ENCODE results near the gene FGF14.

FGF14 gene

GRCh38 chr13:101982903-101983302, 418.9 kb downstream of the FGF14 start:
- DNase-seq (ENCODE audit: low read depth) = no peak

- DNase-seq (ENCODE audit: low read depth) = no peak
These were observed 422.0 kb downstream of the FGF14 start for GRCh38 chr13:101979825-101980224.

- no peak for DNase-seq (ENCODE audit: low read depth)
These were observed 423.1 kb downstream of the FGF14 start for GRCh38 chr13:101978552-101979315.

- no peak for DNase-seq (ENCODE audit: low read depth)
These were observed 424.4 kb downstream of the FGF14 start for GRCh38 chr13:101977475-101977874.

- no peak for DNase-seq (ENCODE audit: low read depth)
These were observed 429.7 kb downstream of the FGF14 start for GRCh38 chr13:101972191-101972590.

GRCh38 chr13:101970341-101970740, 431.5 kb downstream of the FGF14 start:
- no peak for DNase-seq (ENCODE audit: low read depth)

GRCh38 chr13:101967781-101968180, 434.1 kb downstream of the FGF14 start:
- DNase-seq (ENCODE audit: low read depth) = no peak

GRCh38 chr13:101967216-101967615, 434.6 kb downstream of the FGF14 start:
- DNase-seq (ENCODE audit: low read depth) = no peak

- DNase-seq (ENCODE audit: low read depth) = no peak
These were observed 436.8 kb downstream of the FGF14 start for GRCh38 chr13:101965096-101965495.

GRCh38 chr13:101959016-101959415, 442.8 kb downstream of the FGF14 start:
- DNase-seq (ENCODE audit: low read depth) = no peak

GRCh38 chr13:101955764-101956163, 446.1 kb downstream of the FGF14 start:
- DNase-seq (ENCODE audit: low read depth) = no peak

GRCh38 chr13:101951114-101951513, 450.7 kb downstream of the FGF14 start:
- DNase-seq (ENCODE audit: low read depth) = no peak

GRCh38 chr13:101949681-101950080, 452.2 kb downstream of the FGF14 start:
- no peak for DNase-seq (ENCODE audit: low read depth)

- no peak for DNase-seq (ENCODE audit: low read depth)
These were observed 455.4 kb downstream of the FGF14 start for GRCh38 chr13:101946401-101946800.

- DNase-seq (ENCODE audit: low read depth) = no peak
These were observed 456.4 kb downstream of the FGF14 start for GRCh38 chr13:101945435-101945834.

- DNase-seq (ENCODE audit: low read depth) = no peak
These were observed 457.3 kb downstream of the FGF14 start for GRCh38 chr13:101944521-101944920.

GRCh38 chr13:101942535-101943157, 459.2 kb downstream of the FGF14 start:
- no peak for DNase-seq (ENCODE audit: low read depth)

- no peak for DNase-seq (ENCODE audit: low read depth)
These were observed 459.8 kb downstream of the FGF14 start for GRCh38 chr13:101942038-101942437.

GRCh38 chr13:101941095-101941783, 460.6 kb downstream of the FGF14 start:
- no peak for DNase-seq (ENCODE audit: low read depth)

- no peak for DNase-seq (ENCODE audit: low read depth)
These were observed 462.5 kb downstream of the FGF14 start for GRCh38 chr13:101939370-101939769.

- DNase-seq (ENCODE audit: low read depth) = no peak
These were observed 466.0 kb downstream of the FGF14 start for GRCh38 chr13:101935828-101936227.

GRCh38 chr13:101931186-101931585, 470.7 kb downstream of the FGF14 start:
- DNase-seq (ENCODE audit: low read depth) = no peak

- DNase-seq (ENCODE audit: low read depth) = no peak
These were observed 471.5 kb downstream of the FGF14 start for GRCh38 chr13:101930331-101930730.

Data from activated T-cell treated with anti-CD3 and anti-CD28 coated beads for 24 hours (primary cell).